NOMO-1 (cell line): ENCODE measurements around the gene COL28A1.
"Not testable (repeated sequence)": the region's sequence is repeated elsewhere in the genome, so short reads cannot be mapped to it uniquely, and the experiment has no call there.

Experiments used
- DNase-seq, 2 experiments: peaks; one replicate each; lab custom pipeline; 2025; ENCODE audit not compliant: unreplicated experiment in 2 of 2; lab: John Stamatoyannopoulos, UW

The COL28A1 gene

DNA sequence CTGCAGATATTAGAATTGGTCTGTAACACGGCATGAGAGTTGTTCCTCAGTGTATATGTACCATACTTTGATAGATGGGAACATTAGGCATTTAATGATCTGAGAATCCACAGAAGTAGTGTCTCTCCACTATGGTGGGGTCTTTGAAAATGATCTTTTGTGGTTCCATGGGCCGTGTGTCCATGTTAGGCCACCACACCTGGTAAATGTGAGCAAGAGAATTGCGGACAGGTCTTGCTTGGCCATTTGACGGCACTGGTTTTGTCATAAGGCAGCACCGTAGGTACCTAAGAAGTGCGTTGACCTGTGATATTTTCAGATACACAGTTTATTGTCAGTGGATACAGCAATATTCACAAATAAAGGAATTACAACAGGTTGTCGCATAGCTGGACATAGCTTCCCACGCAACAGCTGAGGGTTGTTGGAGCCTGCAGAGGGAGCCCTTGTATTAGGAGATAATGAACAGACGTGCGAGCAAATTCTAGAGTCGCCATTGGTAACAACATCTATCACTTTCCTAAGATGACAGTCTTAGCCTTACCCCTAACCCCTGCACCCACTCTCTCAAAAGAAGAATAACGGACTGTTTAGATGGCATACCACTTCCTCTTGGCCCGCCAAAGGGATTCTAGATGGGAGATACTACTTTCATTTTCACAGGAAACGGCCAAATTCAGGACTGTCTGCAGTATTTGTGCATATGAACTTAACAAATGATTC lies 111.4 kb downstream of the COL28A1 start:
- peak; percentile 14 to 58 for DNase-seq

DNA sequence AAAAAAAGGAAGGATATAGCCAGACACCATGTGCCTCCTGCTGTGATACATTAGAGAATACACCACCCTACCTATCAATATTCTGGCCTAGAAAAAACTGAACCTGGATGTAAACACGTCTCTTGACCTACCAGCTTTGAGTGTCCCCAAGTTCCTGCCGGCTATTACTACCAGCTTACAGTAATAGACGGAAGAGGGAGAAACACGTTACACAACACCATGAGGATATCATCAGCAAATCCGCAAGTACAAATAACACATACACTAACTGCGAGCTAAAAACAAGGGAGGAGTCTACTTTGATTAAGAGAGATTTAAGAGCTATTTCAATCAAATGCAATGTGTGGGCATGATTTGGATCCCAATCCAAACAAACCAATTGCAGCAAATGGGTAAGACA lies 113.0 kb downstream of the COL28A1 start:
- no peak for DNase-seq

DNA sequence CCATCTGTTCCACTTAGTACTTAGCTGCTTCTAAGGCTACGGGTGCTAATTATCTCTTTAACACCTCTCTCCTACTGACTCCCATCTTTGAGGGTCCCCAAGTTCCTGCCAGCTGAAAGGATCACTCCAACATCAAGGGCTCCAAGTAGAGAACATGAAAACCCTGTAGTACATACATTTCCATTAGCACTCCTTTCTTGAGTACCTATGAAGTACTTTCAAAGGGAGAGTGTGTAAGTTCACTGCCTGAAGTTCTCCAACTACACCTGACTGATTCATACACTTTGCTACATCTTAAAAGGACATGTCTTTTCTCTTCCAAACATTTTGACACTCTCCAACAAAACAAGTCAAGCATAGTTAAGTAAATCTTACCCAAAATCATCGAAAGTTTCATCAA lies 113.8 kb downstream of the COL28A1 start:
- no peak for DNase-seq

DNA sequence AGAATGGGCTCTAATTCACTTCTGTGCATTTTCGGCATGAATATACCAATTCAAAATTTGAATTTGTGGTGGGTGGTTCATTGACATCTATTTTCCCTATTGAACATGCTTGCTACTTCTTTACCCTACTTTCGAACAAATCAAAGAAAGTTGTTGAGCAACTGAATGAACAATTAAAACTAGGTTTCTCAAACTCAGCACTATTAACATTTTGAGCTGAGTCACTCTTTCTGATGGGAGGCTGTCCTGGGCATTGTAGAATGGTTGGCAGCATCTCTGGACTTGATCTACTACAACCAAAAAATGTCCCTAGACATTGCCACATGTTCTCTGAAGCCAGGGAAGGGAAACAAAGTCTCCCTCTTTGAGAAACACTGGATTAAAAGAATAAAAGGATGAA lies 116.7 kb downstream of the COL28A1 start:
- no peak for DNase-seq

DNA sequence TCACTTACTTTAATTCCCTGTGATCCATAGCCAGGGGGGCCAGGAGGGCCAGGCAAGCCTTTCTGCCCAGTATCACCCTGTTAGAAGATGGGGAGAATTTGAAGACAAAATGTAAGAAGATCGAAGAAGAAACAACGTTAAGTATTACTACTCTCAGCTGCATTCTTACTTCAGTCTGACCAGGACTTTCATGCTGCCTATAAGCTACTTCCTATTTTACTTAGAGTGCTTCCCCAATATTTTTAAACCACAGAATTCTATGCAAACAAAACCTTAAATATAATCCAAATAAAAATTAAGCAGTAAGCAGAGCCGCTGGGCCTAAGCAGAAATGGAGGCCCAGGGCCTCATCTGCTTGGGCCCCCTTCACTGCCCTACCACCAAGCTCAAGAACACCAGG lies 117.8 kb downstream of the COL28A1 start:
- DNase-seq: peak in 1 of 2 experiments; percentile 71

DNA sequence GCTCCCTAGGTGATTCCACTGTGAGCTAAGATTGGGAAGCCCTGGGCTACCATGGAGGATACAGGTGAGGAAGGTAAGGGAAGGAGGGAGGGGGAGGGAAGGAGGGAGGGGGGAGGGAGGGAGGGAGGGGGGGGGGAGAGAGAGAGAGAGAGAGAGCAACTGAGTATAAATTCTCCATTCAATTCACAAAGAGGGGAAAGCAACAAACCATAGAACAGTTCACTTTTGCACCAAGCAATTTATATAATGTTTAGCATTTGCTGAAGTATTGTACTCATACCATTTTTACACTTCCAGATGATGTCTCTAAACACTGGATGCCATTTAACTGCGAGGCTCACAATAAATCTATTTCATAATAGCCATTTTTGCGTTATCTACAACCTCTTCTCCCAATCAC lies 118.3 kb downstream of the COL28A1 start:
- no peak for DNase-seq

DNA sequence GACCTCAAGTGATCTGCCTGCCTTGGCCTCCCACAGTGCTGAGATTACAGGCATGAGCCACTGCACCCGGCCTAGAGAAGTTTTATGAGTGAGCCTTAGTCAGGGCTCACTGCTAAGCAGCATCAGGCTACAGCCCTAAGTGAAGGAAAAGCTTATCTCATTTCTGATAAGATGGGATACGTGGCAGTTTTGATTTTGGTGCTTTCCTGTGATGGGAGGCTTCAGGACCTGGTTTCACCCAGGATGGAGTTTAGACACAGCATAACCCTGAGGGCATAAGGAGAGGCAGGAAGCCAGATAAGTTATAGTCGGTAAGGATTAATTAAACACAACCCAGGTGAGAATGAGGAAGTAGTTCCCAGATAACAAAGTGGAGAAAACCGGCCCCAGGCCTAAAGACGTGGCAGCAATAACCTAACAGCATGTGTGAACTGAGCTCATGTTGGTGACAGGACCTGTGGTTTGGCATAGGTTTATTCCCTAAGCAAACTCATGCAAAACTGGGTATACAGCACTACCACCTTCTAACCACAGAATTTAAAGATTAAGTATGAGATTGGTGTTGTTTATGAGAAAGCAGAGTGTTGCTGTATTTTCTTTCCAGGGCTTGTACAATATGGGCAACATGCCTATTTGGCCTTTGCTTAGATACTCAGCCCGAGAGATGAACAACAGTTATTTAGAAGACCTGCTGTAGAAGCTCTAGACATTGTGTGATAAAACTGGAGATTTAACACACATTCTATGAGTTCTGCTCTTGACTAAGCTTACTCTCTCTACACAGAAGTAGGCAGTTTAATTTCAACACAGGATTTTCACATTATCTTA lies 119.4 kb downstream of the COL28A1 start:
- DNase-seq: peak in 1 of 2 experiments; percentile 16

DNA sequence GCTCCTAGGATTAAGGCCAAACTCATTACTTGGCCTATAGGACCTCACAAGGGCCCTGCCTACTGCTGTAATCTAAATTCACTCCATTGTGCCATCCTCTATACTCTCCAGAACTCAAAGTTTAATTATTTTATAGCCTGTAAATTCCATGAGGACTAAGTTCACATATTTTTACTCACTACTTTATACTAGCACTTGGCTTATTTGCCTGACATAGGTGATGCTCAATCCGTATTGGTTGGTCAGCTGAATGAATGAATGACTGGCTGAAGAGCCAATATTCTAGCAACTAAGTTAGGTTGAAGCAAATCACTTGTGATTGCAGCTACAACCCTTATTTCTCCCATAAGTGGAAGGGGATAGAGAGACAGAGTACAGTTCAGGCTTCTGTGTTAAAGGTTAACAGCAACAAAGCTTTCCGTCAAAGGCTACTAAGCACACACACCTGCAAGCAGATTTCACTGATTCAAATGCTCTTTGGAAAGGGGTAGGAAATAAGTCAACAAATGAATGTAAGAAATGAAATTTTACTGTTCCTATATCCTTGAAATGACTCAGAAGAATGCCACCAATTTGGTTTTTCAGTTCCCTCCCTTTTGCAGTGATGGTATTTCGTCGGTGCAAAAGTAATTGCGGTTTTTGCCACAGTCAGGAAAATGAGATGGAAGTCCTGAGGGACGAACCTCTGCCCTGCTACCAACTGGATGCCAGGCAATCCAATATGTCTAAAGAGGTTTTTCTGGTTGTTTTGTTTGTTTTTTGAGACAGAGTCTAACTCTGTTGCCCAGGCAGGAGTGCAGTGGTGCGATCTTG lies 120.7 kb downstream of the COL28A1 start:
- DNase-seq: no peak

DNA sequence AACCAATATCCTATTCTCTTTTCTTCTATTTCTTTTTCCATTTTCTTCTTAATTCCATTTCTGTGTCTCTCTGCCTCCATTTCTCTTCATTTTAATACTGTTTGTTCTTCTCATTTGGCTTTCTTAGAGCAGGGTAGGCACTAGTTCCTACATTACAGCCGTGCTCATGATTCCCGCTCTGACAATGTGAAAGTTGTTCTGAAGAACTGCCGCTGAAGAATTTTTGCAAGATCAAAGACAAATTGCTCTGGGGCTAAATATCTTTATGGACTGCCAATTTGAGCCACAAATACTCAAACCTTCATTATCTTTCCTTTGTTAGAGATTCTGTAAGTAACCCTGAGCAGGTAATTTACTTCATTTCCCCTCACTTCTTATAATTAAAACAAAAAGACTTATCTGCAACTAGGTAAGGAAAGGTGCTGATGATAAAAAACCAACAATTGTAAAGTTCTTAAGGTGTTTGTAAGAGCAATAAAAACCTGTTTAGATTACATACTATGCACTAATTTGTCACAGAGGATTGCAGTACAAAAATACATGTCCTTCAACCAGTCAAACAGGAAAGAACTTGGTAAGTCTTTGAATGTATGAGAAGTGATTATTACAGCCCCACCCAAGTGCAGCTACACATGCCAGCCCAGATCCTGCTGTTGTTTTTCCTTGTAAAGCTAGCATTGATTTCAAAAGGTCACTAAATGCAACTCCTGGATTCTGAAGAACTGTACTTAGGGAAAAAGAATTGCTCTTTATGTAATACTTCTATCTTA lies 127.5 kb downstream of the COL28A1 start:
- DNase-seq: no peak

DNA sequence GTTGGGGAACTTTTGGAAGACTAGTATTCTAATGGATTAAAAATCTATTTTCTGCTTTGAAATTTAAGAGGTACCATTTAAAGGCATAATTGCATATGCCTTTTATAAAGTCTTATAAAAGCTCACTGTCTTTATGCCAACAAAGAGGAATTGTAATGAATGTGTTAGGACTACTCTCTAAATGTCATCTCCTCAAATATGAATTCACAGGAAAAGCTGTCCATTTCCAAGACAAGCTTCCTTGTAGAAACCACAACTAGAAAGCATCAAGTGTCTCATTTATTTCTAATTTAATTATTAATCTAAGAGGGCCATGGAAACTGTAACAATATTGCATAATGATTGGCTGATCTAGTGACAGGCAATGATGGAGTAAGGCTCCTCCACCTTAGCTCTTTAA lies 130.2 kb downstream of the COL28A1 start:
- DNase-seq: no peak

DNA sequence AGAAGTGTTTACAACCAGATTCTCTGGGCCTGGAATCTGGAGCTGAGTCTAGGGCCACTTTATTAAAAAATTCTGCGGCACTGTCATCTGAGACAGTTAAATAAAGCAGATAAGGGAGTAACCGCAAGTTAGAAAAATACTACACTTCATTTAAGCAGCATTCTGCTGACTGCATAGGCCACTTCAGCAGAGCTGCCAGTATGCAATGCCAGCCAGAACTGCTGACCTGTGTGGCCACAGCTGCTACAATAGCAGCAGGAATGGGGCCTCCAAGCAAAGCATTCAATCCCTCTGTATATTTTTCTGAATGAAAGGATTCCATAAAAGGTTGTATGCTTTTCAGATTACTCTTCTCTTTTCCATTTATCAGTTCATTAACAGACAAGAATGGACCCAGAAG lies 136.0 kb downstream of the COL28A1 start:
- no peak for DNase-seq

DNA sequence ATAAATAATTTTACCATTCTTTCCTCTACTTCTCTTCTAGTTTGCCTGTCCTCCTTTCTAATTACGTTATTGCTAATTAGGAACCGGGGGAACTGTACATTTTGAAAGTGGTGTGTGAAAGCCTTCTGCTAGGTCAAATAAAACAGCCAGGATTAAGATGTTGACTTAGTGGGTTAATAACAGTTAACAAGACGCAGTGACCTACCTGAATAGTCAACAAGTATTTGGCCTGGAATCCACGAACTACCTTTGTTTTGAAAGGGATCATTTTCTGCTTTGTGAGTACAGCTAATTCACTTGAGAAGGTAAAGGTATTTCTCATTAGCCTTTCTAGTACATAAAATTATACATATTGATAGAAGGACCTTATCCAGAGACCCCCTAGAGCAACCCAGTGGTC lies 139.9 kb downstream of the COL28A1 start:
- DNase-seq: no peak

DNA sequence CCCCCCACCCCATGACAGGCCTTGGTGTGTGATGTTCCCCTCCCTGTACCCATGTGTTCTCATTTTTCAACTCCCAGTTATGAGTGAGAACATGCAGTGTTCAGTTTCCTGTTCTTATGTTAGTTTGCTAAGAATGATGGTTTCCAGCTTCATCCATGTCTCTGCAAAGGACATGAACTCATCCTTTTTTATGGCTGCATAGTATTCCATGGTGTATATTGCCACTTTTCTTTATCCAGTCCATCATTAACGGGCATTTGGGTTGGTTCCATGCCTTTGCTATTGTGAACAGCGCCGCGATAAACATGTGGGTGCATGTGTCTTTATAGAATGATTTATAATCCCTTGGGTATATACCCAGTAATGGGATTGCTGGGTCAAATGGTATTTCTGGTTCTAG lies 147.5 kb downstream of the COL28A1 start:
- not testable (repeated sequence) for DNase-seq

DNA sequence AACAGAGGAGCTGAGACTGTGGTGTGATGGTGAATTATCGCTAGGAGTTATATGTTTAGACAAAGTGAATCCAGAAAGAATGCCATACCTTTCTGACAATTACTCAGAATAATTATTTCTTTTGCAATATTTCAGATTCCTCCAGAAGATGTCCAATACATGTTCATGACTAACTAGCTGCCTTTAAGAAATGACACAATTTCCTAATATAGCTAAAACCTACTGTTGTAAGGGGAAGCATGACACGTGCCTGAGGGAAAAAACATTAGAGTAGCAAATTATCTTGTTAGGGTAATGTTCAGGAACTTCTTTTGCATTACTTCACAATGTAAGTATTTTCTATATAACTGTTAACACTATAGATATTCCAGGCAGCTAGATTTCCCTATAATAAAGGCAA lies 150.3 kb downstream of the COL28A1 start:
- peak in 1 of 2 experiments; percentile 40 for DNase-seq

DNA sequence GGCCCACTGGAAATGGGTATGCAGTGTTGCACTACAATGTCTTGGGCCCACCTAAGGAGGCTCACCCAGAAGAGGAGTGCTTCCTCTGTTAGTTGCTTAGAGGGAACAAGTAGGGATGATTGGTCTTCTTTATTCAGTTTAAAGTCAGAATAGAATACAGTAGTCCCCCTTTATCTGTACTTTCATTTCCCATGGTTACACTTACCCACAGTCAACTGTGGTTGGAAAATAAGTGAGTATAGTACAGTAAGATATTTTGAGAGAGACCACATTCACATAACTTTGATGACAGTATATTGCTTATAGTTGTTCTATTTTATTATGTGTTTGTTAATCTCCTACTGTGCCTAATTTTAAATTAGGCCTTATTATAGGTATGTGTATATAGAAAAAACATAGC lies 151.4 kb downstream of the COL28A1 start:
- no peak for DNase-seq

DNA sequence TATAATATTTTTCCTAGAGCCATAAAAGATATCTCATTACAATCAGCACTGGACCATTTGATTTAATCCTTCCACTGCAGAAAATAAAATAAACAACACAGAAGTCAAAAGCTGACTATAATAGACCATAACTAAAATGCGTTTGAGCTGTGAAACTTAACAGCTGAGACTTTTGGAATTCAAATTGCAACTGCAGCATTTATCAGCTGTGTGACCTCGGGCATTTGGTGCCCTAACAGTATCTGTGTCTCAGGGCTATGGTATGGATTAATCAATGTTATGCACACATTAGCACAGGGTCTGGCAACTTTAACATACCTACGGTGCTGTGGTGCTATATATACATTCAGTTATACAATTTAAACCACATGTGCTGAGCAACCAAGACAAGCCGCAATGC lies 160.1 kb downstream of the COL28A1 start:
- DNase-seq: no peak

DNA sequence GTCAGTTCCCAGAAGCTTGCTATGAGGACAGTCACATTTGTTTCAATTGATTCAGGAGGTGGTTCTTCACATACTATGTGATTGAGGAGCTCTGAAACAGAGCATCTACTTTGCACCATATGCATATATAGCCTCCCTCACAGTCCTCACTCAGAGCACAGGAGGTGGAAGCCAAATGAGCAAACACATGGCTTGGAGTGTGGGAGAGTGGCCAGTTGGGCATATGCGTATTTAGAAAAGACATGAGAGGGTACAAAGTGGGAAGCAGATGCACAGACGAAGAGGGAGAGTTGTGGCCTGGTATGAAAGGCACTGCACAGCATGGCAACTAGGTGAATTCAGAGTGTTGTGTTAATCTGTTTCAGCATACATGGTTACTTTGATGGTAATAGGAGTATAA lies 165.6 kb downstream of the COL28A1 start:
- DNase-seq: no peak

DNA sequence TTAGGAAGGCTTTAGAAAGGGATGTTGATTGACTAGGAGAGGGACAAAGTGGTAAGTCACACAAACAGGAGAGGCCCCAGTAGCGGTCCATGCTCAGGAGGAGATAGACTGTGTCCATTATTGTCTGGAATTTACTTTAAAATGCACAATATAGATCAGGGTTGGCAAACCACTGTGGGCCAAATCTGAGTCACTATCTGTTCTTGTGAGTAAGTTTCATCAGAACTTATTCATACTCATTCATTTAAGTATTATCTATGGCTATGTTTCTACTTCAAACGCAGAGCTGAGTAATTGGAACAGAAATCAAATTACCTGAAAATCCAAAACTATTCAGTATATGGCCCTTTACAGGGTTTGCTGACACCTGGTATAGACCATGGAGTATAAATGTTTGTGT lies 166.5 kb downstream of the COL28A1 start:
- DNase-seq: no peak

DNA sequence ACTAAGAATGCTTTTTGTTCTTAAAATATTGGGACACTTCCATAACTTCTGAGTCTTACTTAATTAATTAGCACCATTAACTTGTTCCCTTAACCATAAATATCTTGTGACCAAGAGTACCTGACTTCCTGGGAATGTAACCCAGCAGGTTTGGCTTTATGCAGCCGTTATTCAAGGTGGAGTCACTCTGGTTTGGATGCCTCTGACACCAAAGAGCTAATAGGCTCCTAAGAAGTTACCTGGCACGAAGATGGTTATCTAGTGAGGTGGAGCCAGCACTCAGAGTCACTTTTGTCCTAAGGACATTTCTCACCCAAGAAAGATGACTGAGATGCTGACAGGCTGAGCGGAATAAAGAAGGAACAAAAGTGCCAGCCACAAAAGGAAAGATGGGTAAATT lies 181.0 kb downstream of the COL28A1 start:
- DNase-seq: no peak

DNA sequence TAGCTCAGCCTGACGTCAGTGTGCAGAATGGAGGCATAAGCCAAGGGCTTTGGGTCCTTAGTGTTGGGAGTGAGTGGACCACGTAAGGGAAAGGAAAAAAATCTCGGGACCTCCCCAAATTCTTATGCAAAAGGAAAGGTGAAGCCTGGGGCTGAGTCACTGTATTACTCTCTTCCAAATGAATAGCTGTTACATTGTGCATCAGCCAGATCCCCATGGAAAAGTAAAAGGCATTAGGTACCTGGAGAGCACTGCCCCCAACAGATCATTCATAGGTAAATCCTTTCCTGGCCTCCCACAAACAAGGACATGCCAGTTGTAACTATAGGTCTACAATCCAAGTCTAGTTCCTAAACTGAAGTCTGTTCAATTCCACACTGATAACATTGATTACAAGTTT lies 182.8 kb downstream of the COL28A1 start:
- DNase-seq: no peak

DNA sequence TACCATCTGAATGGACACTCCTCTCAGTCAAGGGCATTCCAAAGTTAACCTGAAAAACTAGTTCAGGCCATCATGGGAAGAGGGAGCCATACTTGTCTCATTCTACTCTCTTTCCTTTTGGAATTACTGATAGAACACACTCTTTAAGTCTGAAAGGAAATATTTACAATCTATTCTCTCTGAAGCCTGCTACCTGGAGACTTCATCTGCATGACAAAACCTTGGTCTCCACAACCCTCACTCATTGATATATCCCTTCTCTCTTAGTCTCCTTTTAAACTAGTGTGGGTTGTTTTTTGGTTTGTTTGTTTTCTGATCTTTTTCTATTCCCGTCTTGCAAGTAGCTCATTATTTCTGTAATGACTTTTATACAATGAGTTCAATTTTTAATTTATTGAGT lies 183.8 kb downstream of the COL28A1 start:
- DNase-seq: no peak
